HEK293 (cell line): ENCODE data around the gene CHMP6.

Experiments
- CTCF ChIA-PET: fragments of 350-600 bp; formaldehyde crosslinking; extraction: SDS; loops from one replicate; lab custom pipeline; 2021; ENCODE audit warnings: antibody characterized with exemption; lab: Yijun Ruan, JAX
- POLR2A ChIA-PET: fragments of 300-600 bp; formaldehyde crosslinking; extraction: SDS; loops from one replicate; lab custom pipeline; 2020; ENCODE audit warnings: antibody characterized with exemption, inconsistent platforms; lab: Yijun Ruan, JAX
- H3K27ac ChIP-seq: fragments of 200-500 bp; sonication (Bioruptor generic); 2 replicates; pipeline ENCODE4 v1.5.1; 2014; ENCODE audit warnings: low read depth, low read length, control low read depth, inconsistent platforms; ENCODE audit errors: extremely low read depth
- H3K36me3 ChIP-seq, 2 experiments: fragments of 200-500 bp in 1 of 2; sonication (Bioruptor generic) in 1 of 2; 1 replicate in 1 of 2; 2 replicates in 1 of 2; pipeline ENCODE4 v1.5.1; 2014 to 2017; ENCODE audit warnings: inconsistent platforms in 2 of 2, low read length in 2 of 2; ENCODE audit not compliant: control insufficient read depth in 2 of 2, insufficient read depth in 1 of 2
- H3K4me1 ChIP-seq: fragments of 200-500 bp; sonication (Bioruptor generic); 2 replicates; pipeline ENCODE4 v1.5.1; 2014; ENCODE audit warnings: mild to moderate bottlenecking, low read length, inconsistent platforms; ENCODE audit not compliant: control insufficient read depth, insufficient read depth
- H3K4me3 ChIP-seq: 2 replicates; pipeline ENCODE4 v1.5.1; 2011; ENCODE audit warnings: low read depth, mild to moderate bottlenecking, control low read depth, low read length, moderate library complexity
- H3K9me3 ChIP-seq: fragments of 200-500 bp; sonication (Bioruptor generic); 2 replicates; pipeline ENCODE4 v1.5.1; 2014; ENCODE audit warnings: low read depth, low read length, inconsistent platforms; ENCODE audit not compliant: control insufficient read depth, insufficient read depth
- GLI4 ChIP-seq: fragments of 450-650 bp; formaldehyde crosslinking; IDR thresholded peaks from 2 replicates; pipeline ENCODE4 v1.5.1; 2016; ENCODE audit warnings: missing biosample characterization, missing genetic modification characterization
- GLIS1 ChIP-seq: fragments of 450-650 bp; formaldehyde crosslinking; IDR thresholded peaks from 2 replicates; pipeline ENCODE4 v1.5.1; 2016; ENCODE audit warnings: missing biosample characterization, missing genetic modification characterization
- GLIS2 ChIP-seq: fragments of 450-650 bp; formaldehyde crosslinking; IDR thresholded peaks from 2 replicates; pipeline ENCODE4 v1.5.1; 2016; ENCODE audit warnings: missing biosample characterization, missing genetic modification characterization
- KLF10 ChIP-seq: fragments of 450-650 bp; IDR thresholded peaks from 2 replicates; pipeline ENCODE4 v1.5.1; 2018; ENCODE audit warnings: missing biosample characterization, mild to moderate bottlenecking, missing genetic modification characterization
- MYNN ChIP-seq: fragments of 450-650 bp; formaldehyde crosslinking; IDR thresholded peaks from 2 replicates; pipeline ENCODE4 v1.5.1; 2016; ENCODE audit warnings: missing biosample characterization, missing genetic modification characterization, borderline replicate concordance
- REPIN1 ChIP-seq: fragments of 450-650 bp; formaldehyde crosslinking; IDR thresholded peaks from 2 replicates; pipeline ENCODE4 v1.5.1; 2017; ENCODE audit warnings: missing biosample characterization, missing genetic modification characterization, low read depth
- SETDB1 ChIP-seq: IDR thresholded peaks from one replicate; pipeline ENCODE4 v1.6.1; 2017; ENCODE audit warnings: mild to moderate bottlenecking, low read length, moderate library complexity, mixed read lengths; ENCODE audit not compliant: insufficient read length
- ZBTB48 ChIP-seq: fragments of 450-650 bp; formaldehyde crosslinking; IDR thresholded peaks from 2 replicates; pipeline ENCODE4 v1.5.1; 2016; ENCODE audit warnings: missing biosample characterization, missing genetic modification characterization
- ZEB2 ChIP-seq: fragments of 450-650 bp; formaldehyde crosslinking; IDR thresholded peaks from 2 replicates; pipeline ENCODE4 v1.5.1; 2016; ENCODE audit warnings: missing biosample characterization, missing genetic modification characterization
- ZIC2 ChIP-seq: fragments of 450-650 bp; formaldehyde crosslinking; IDR thresholded peaks from 2 replicates; pipeline ENCODE4 v1.5.1; 2016; ENCODE audit warnings: missing biosample characterization, missing genetic modification characterization
- ZNF121 ChIP-seq: fragments of 450-650 bp; formaldehyde crosslinking; IDR thresholded peaks from 2 replicates; pipeline ENCODE4 v1.5.1; 2016; ENCODE audit warnings: missing biosample characterization, missing genetic modification characterization
- ZNF146 ChIP-seq: fragments of 450-650 bp; formaldehyde crosslinking; IDR thresholded peaks from 2 replicates; pipeline ENCODE4 v1.5.1; 2016; ENCODE audit warnings: missing biosample characterization, missing genetic modification characterization
- ZNF174 ChIP-seq: fragments of 450-650 bp; formaldehyde crosslinking; IDR thresholded peaks from 2 replicates; pipeline ENCODE4 v1.5.0; 2017; ENCODE audit warnings: missing biosample characterization, mild to moderate bottlenecking, missing genetic modification characterization
- ZNF19 ChIP-seq: fragments of 450-650 bp; formaldehyde crosslinking; IDR thresholded peaks from 2 replicates; pipeline ENCODE4; 2016; ENCODE audit warnings: missing biosample characterization, missing genetic modification characterization, low read depth
- ZNF391 ChIP-seq: fragments of 450-650 bp; formaldehyde crosslinking; IDR thresholded peaks from 2 replicates; pipeline ENCODE4 v1.5.1; 2016; ENCODE audit warnings: low read depth, missing biosample characterization, missing genetic modification characterization, borderline replicate concordance
- ZNF473 ChIP-seq: fragments of 450-650 bp; formaldehyde crosslinking; IDR thresholded peaks from 2 replicates; pipeline ENCODE4 v1.5.1; 2017; ENCODE audit warnings: missing biosample characterization, missing genetic modification characterization
- ZNF660 ChIP-seq: fragments of 450-650 bp; IDR thresholded peaks from 2 replicates; pipeline ENCODE4 v1.5.1; 2018; ENCODE audit warnings: missing biosample characterization, mild to moderate bottlenecking, missing genetic modification characterization
- ZSCAN16 ChIP-seq: fragments of 450-650 bp; formaldehyde crosslinking; IDR thresholded peaks from 2 replicates; pipeline ENCODE4 v1.5.1; 2016; ENCODE audit warnings: missing biosample characterization, missing genetic modification characterization
- TF ChIP-seq, protein P1 (sequence below): fragments of 450-650 bp; formaldehyde crosslinking; IDR thresholded peaks from 2 replicates; pipeline ENCODE4 v1.5.1; 2016; ENCODE audit warnings: missing biosample characterization, missing genetic modification characterization
- TF ChIP-seq, protein P2 (sequence below): fragments of 450-650 bp; formaldehyde crosslinking; IDR thresholded peaks from 2 replicates; pipeline ENCODE4 v1.5.1; 2016; ENCODE audit warnings: missing biosample characterization, missing genetic modification characterization
- TF ChIP-seq, protein P3 (sequence below): fragments of 450-650 bp; formaldehyde crosslinking; IDR thresholded peaks from 2 replicates; pipeline ENCODE4 v1.5.1; 2016; ENCODE audit warnings: missing biosample characterization, missing genetic modification characterization
- TF ChIP-seq, protein P4 (sequence below): fragments of 450-650 bp; formaldehyde crosslinking; IDR thresholded peaks from 2 replicates; pipeline ENCODE4 v1.5.1; 2016; ENCODE audit warnings: missing biosample characterization, missing genetic modification characterization

Gene CHMP6

DNA sequence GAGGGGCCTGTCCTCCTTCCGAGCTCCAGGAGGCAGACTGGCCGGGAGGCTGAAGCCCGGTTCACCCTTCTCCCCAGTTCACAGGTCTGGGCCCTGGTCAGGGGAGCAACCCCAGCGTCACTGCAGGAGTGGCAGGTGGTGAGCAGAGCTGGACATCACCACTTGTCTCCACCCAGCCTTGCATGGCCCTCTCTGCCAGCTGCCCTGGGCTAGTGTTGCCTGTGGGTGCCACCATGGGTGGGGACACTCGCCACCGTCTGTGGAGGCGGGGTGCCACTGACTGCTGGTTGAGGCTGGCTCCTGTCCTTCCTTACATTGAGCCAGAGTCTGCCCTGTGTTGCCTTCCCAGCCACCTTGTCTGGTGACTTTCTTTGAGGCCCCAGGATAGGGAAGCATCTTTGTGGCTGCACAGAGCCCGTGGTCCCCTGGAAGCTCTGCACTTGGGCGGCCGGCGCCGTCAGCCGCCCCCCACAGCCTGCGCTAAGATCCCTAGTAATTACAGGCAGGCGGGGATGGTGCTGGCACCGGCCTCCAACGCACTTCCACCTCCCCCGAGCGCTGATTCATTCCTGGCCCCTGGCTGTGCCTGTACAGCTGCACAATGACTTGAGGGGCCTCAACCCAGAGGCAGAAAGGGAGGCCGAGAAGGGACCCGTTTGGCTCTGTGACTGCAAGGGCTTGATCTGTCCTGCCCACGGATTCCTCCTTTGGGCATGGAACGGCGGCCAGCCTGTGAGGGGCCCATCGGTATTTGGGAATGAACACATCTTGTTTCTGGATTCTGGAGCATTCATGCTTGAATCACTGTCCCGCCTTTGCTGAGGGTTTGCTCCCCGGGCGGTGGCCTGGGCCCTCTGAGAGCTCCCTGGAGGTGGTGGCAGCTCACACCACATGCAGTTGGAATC, 48.5 kb downstream of the CHMP6 start (continued):
- TF ChIP-seq ZNF391 (tag by site-specific recombination) (no peak), ZSCAN16 (no peak), ZIC2 (tag by site-specific recombination) (peak; percentile 76), REPIN1 (no peak), ZNF660 (peak; percentile 89), ZEB2 (no peak), ZNF174 (no peak), SETDB1 (no peak), MYNN (no peak)
- TF ChIP-seq, protein P1, sequence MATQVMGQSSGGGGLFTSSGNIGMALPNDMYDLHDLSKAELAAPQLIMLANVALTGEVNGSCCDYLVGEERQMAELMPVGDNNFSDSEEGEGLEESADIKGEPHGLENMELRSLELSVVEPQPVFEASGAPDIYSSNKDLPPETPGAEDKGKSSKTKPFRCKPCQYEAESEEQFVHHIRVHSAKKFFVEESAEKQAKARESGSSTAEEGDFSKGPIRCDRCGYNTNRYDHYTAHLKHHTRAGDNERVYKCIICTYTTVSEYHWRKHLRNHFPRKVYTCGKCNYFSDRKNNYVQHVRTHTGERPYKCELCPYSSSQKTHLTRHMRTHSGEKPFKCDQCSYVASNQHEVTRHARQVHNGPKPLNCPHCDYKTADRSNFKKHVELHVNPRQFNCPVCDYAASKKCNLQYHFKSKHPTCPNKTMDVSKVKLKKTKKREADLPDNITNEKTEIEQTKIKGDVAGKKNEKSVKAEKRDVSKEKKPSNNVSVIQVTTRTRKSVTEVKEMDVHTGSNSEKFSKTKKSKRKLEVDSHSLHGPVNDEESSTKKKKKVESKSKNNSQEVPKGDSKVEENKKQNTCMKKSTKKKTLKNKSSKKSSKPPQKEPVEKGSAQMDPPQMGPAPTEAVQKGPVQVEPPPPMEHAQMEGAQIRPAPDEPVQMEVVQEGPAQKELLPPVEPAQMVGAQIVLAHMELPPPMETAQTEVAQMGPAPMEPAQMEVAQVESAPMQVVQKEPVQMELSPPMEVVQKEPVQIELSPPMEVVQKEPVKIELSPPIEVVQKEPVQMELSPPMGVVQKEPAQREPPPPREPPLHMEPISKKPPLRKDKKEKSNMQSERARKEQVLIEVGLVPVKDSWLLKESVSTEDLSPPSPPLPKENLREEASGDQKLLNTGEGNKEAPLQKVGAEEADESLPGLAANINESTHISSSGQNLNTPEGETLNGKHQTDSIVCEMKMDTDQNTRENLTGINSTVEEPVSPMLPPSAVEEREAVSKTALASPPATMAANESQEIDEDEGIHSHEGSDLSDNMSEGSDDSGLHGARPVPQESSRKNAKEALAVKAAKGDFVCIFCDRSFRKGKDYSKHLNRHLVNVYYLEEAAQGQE, result no peak
- TF ChIP-seq, protein P2, sequence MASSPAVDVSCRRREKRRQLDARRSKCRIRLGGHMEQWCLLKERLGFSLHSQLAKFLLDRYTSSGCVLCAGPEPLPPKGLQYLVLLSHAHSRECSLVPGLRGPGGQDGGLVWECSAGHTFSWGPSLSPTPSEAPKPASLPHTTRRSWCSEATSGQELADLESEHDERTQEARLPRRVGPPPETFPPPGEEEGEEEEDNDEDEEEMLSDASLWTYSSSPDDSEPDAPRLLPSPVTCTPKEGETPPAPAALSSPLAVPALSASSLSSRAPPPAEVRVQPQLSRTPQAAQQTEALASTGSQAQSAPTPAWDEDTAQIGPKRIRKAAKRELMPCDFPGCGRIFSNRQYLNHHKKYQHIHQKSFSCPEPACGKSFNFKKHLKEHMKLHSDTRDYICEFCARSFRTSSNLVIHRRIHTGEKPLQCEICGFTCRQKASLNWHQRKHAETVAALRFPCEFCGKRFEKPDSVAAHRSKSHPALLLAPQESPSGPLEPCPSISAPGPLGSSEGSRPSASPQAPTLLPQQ (tag by site-specific recombination), result no peak

DNA sequence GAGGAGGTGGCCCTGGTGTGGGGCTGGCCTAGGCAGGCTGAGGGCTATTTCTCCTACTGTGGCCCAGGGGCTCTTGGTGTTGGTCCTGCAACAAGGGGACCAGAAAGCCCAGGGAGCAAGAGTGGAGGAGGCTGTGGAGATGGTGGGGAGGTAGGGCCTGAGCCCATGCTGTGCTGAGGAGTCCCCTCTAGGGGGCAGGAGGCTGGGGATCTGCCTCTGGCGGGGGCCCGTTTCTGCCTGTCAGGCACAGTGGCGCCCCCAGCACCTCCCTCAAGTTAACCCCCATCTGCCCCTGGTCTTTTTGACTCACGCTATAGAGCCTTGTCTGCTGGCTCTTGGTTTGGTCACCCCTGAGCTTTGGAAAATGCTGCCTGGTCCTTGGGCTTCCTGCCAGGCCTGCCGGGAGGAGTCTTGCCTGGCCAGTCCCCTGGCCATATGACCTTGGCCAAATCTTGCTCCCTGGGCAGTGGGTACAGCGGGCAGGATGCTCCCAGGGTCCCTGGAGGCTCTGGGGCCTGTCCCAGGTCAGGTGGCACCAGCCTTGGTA, 49.2 kb downstream of the CHMP6 start:
- POLR2A ChIA-PET, result interaction anchor here (1.8 kb wide), 1 partner anchor 17 kb away, joined by 6 read pairs; no protein-coding TSS in a partner anchor
- CTCF ChIA-PET, result interaction anchor here (0.6 to 3.5 kb wide), 10 partner anchors 9 to 389 kb away, joined by 3 to 32 read pairs (median 6); no protein-coding TSS in a partner anchor
- H3K27ac ChIP-seq, result no peak overlapping the region

More for the DNA sequence above, 49.2 kb downstream of the CHMP6 start:
- Histone ChIP-seq H3K9me3 (no peaks in the 10 kb centered on the region), H3K4me3 (no peak overlapping the region), H3K36me3 (peaks cover 0 to 26% of the 10 kb centered on the region in 2 experiments; a peak in 1 of 3 replicates), H3K4me1 (peaks cover 20% of the 10 kb centered on the region)
- TF ChIP-seq, protein P3, sequence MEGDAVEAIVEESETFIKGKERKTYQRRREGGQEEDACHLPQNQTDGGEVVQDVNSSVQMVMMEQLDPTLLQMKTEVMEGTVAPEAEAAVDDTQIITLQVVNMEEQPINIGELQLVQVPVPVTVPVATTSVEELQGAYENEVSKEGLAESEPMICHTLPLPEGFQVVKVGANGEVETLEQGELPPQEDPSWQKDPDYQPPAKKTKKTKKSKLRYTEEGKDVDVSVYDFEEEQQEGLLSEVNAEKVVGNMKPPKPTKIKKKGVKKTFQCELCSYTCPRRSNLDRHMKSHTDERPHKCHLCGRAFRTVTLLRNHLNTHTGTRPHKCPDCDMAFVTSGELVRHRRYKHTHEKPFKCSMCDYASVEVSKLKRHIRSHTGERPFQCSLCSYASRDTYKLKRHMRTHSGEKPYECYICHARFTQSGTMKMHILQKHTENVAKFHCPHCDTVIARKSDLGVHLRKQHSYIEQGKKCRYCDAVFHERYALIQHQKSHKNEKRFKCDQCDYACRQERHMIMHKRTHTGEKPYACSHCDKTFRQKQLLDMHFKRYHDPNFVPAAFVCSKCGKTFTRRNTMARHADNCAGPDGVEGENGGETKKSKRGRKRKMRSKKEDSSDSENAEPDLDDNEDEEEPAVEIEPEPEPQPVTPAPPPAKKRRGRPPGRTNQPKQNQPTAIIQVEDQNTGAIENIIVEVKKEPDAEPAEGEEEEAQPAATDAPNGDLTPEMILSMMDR (tag by site-specific recombination), result peak; percentile 78
- no peak for TF ChIP-seq ZNF146 (tag by site-specific recombination)
- peak; percentile 58 for TF ChIP-seq GLIS1 (tag by site-specific recombination)
- 0 out of 2 replicates have a peak, but pooled peaks have one; percentile 9 for TF ChIP-seq ZBTB48
- TF ChIP-seq ZIC2 (tag by site-specific recombination), result peak; percentile 6; the same call in 1 of the 2 replicates
- TF ChIP-seq, protein P4, sequence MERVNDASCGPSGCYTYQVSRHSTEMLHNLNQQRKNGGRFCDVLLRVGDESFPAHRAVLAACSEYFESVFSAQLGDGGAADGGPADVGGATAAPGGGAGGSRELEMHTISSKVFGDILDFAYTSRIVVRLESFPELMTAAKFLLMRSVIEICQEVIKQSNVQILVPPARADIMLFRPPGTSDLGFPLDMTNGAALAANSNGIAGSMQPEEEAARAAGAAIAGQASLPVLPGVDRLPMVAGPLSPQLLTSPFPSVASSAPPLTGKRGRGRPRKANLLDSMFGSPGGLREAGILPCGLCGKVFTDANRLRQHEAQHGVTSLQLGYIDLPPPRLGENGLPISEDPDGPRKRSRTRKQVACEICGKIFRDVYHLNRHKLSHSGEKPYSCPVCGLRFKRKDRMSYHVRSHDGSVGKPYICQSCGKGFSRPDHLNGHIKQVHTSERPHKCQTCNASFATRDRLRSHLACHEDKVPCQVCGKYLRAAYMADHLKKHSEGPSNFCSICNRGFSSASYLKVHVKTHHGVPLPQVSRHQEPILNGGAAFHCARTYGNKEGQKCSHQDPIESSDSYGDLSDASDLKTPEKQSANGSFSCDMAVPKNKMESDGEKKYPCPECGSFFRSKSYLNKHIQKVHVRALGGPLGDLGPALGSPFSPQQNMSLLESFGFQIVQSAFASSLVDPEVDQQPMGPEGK (tag by site-specific recombination), result peak; percentile 50
- no peak for TF ChIP-seq ZNF121
- no peak for TF ChIP-seq ZNF473
- TF ChIP-seq KLF10, result no peak
- no peak for TF ChIP-seq ZNF19 (tag by site-specific recombination)
- no peak for TF ChIP-seq GLI4 (tag by site-specific recombination)
- peak; percentile 65; the same call in 1 of the 2 replicates for TF ChIP-seq GLIS2 (tag by site-specific recombination)
